Lung (tissue), 12 donors: ENCODE data around the gene CD248. TPM values are rescaled to one million over a fixed set of nuclear protein-coding genes. Genes with fewer than 3 reads are reported as not detected.
"Not testable (repeated sequence)": the region's sequence is repeated elsewhere in the genome, so short reads cannot be mapped to it uniquely, and the experiment has no call there.

Source experiments
- ATAC-seq: fragments of 200-7000 bp; cut with Tn5 transposase; one replicate; pipeline ENCODE4 v1.9.1; 2020; ENCODE audit warnings: moderate number of reproducible peaks; ENCODE audit not compliant: insufficient read depth, low FRiP score
- DNase-seq, 3 donors: peaks; one replicate each; pipeline ENCODE4 v3.0.0-alpha.2; 2013 to 2017
- H3K27ac ChIP-seq, 2 donors: one replicate each; pipeline ENCODE4 v1.5.1; 2013; ENCODE audit warnings: mild to moderate bottlenecking in 2 of 2, moderate library complexity in 2 of 2, control low read depth in 1 of 2, inconsistent platforms in 1 of 2, low read depth in 1 of 2, low read length in 1 of 2
- H3K27me3 ChIP-seq, 3 donors: one replicate each; pipeline ENCODE4 v1.5.1; 2013; ENCODE audit warnings: low read length in 2 of 3; ENCODE audit not compliant: control insufficient read depth in 3 of 3, insufficient read depth in 3 of 3
- H3K36me3 ChIP-seq, 4 donors: one replicate each; pipeline ENCODE4 v1.5.1; 2013; ENCODE audit warnings: low read length in 4 of 4, mild to moderate bottlenecking in 1 of 4, moderate library complexity in 1 of 4; ENCODE audit not compliant: control insufficient read depth in 4 of 4, insufficient read depth in 4 of 4
- H3K4me1 ChIP-seq, 5 donors: one replicate each; pipeline ENCODE4 v1.5.1; 2013; ENCODE audit warnings: low read length in 5 of 5, mild to moderate bottlenecking in 2 of 5, moderate library complexity in 1 of 5; ENCODE audit not compliant: control insufficient read depth in 5 of 5, insufficient read depth in 5 of 5
- H3K4me3 ChIP-seq: one replicate; pipeline ENCODE4 v1.5.1; 2013; ENCODE audit warnings: mild to moderate bottlenecking, control low read depth, moderate library complexity
- H3K9ac ChIP-seq, 2 donors: one replicate each; pipeline ENCODE4 v1.5.1; 2013; ENCODE audit warnings: low read length in 2 of 2, control low read depth in 1 of 2; ENCODE audit not compliant: insufficient read depth in 1 of 2
- H3K9me3 ChIP-seq, 4 donors: one replicate each; pipeline ENCODE4 v1.5.1; 2013; ENCODE audit warnings: low read length in 3 of 4, mild to moderate bottlenecking in 1 of 4, moderate library complexity in 1 of 4; ENCODE audit not compliant: control insufficient read depth in 4 of 4, insufficient read depth in 3 of 4
- WGBS, 2 donors: extraction: QIAGEN DNeasy Blood & Tissue Kit; methylation state at CpG; one replicate each; pipeline ENCODE4 v1.1.7; 2013; 5-methylcytosine and 5-hydroxymethylcytosine counted together
- polyA plus RNA-seq, 2 donors: library from polyadenylated mRNA; stranded (reverse); fragments of 200-250 nt; gene quantifications; one replicate each; pipeline ENCODE4 v1.2.1, GENCODE V29; 2013
- total RNA-seq, 2 donors: library from RNA; depleted of rRNA in 1 of 2; stranded (reverse); fragments of >200 nt in 1 of 2; gene quantifications; one replicate each; pipeline ENCODE4 v1.2.1, GENCODE V29; 2014 to 2021
- TF ChIP-seq, protein P1 (sequence below): IDR thresholded peaks from 2 replicates; pipeline ENCODE4 v1.5.1; 2012; ENCODE audit warnings: mild to moderate bottlenecking; ENCODE audit errors: control extremely low read depth, extremely low read depth
- donor health status: control.
- donor health status: control.
- donor health status: Bipolar disorder and iron deficiency.
- donor health status: healthy.
- donor health status: DM: yes; HTN: yes; CAD: no.

Gene CD248
- total and polyA plus RNA-seq, 4 donors: 9.2 to 53.5 (median 23.0) TPM

DNA sequence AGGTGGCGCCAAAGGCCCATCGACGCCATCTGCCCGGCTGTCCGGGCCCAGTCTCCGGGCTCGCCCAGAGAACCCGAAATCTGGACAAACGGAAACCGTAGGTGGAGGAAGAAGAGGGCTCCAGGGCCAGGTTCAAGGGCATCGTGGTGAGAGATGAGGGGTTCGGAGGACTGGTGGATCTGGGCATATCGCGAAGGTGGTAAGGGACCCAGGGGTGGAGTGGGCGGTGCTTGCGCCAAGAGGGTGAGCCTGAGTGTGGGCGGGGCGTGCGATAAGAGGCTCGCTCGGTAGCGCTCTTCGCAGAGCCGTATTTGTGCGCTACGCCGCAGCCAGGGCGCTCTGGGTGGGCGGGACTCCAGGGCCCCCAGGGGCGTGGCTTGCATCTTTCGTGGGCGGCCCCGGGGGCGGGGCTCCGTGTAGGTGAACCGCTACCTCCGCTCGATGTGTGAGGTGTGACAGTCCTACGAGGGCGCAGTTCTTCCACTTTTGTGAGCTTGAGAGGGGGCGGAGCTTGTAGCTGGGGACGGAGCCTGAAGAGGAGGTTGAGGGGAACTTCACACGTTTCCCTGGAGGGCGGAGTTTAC, 4.8 kb downstream of the CD248 start:
- ATAC-seq (peak; percentile 79), DNase-seq (peak; percentile 94 to 95 (median 94))
- peak overlapping the region; percentile 29 for H3K4me3 ChIP-seq
- peaks cover 0 to 3% (median 0%) of the 10 kb centered on the region in 3 donors for H3K27me3 ChIP-seq
- H3K9ac ChIP-seq: peak overlapping the region in 1 of 2 donors; percentile 82
- TF ChIP-seq, protein P1, sequence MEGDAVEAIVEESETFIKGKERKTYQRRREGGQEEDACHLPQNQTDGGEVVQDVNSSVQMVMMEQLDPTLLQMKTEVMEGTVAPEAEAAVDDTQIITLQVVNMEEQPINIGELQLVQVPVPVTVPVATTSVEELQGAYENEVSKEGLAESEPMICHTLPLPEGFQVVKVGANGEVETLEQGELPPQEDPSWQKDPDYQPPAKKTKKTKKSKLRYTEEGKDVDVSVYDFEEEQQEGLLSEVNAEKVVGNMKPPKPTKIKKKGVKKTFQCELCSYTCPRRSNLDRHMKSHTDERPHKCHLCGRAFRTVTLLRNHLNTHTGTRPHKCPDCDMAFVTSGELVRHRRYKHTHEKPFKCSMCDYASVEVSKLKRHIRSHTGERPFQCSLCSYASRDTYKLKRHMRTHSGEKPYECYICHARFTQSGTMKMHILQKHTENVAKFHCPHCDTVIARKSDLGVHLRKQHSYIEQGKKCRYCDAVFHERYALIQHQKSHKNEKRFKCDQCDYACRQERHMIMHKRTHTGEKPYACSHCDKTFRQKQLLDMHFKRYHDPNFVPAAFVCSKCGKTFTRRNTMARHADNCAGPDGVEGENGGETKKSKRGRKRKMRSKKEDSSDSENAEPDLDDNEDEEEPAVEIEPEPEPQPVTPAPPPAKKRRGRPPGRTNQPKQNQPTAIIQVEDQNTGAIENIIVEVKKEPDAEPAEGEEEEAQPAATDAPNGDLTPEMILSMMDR: peak; percentile 97
- no peaks in the 10 kb centered on the region for H3K9me3 ChIP-seq
- peaks cover 0 to 23% (median 0%) of the 10 kb centered on the region in 5 donors for H3K4me1 ChIP-seq
- peak overlapping the region; percentile 84 to 89 for H3K27ac ChIP-seq
- H3K36me3 ChIP-seq: peaks cover 0 to 3% (median 0%) of the 10 kb centered on the region in 4 donors
- WGBS, 2 donors: 1% methylated on average over 43 to 44 of the region's 44 CpGs

DNA sequence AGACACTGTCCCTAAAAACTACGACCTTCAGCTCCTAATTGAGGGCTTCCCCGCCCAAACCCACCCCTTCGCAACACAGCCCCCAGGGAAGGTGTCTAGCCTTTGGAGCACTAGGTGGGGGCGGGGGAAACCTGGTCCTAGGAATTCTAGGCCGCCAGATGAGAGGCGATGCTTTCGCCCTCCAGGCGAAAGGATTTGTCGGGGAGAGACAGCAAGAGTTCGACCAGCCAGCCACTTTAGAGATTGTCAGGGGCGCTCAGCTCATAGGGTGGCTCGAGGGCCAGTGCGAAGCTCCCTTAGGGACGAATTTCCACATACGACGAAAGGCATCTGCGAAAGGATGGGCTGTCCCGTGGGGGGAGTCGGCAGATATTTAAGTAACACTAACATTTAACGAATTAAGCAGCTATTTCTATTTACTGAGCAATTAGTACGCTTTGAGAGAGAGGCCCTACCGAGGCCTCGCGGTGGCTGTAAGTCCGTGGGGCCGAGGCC, 5.3 kb downstream of the CD248 start:
- no peak for DNase-seq

DNA sequence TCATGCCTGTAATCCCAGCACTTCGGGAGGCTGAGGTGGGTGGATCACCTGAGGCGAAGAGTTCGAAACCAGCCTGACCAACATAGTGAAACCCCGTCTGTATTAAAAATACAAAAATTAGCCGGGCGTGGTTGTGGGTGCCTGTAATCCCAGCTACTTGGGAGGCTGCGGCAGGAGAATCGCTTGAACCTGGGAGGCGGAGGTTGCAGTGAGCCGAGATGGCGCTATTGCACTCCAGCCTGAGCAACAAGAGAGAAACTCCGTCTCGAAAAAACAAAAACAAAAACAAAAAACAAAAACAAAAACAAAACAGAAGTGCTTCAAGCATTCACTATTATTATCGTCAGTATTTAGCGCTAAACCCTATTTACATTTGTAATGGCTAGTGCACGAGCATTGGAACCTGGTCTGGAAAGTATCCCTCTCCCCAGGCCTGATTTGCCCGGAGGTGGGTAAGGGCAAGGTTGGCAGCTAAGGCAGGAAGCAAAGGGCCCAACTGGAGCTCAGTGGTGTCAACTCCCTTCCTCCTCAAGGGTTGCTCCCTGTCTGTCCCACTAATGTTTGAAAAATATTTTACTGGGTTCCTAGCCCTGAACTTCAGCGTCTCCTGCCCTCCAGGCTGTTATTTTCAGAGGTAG, 5.9 kb downstream of the CD248 start:
- not testable (repeated sequence) for H3K36me3 ChIP-seq, H3K27me3 ChIP-seq, H3K9me3 ChIP-seq, H3K4me3 ChIP-seq, ATAC-seq, H3K9ac ChIP-seq, H3K27ac ChIP-seq, DNase-seq
- WGBS, 2 donors: 87 to 88% methylated on average over 18 of the region's 18 CpGs
- H3K4me1 ChIP-seq: peaks cover 0 to 23% (median 0%) of the 10 kb centered on the region in 5 donors

More for the DNA sequence above, 5.3 kb downstream of the CD248 start:
- Histone ChIP-seq H3K4me3 (no peak overlapping the region), H3K27ac (peak overlapping the region in 1 of 2 donors; percentile 89), H3K9me3 (no peaks in the 10 kb centered on the region), H3K4me1 (peaks cover 0 to 23% (median 0%) of the 10 kb centered on the region in 5 donors), H3K9ac (peak overlapping the region in 1 of 2 donors; percentile 82), H3K36me3 (peaks cover 0 to 3% (median 0%) of the 10 kb centered on the region in 4 donors), H3K27me3 (peaks cover 0 to 3% (median 0%) of the 10 kb centered on the region in 3 donors)
- ATAC-seq: no peak
- TF ChIP-seq, protein P1: no peak
- 26 to 27% methylated on average over 26 of the region's 26 CpGs for WGBS, 2 donors

DNA sequence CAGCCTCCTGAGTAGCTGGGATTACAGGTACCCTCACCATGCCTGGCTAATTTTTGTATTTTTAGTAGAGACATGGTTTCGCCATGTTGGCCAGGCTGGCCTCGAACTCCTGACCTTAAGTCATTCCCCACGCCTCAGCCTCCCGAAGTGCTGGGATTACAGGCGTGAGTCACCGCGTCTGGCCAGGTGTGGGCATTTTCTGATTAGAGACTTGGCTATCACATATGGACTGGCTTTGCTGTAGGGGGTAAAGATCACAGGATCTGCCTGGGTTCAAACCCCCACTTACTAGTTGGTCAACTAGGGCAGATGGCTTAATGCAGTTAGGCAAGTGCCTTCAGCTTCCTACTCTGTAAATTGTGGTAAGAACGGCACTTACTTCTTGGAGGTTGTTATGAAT, 6.5 kb downstream of the CD248 start:
- 87 to 89% methylated on average over 8 of the region's 8 CpGs for WGBS, 2 donors
- TF ChIP-seq, protein P1: no peak
- H3K4me3 ChIP-seq: no peak overlapping the region
- DNase-seq (no peak), ATAC-seq (no peak)
- no peaks in the 10 kb centered on the region for H3K9me3 ChIP-seq
- no peak overlapping the region for H3K27ac ChIP-seq
- no peak overlapping the region for H3K9ac ChIP-seq
- no peaks in the 10 kb centered on the region for H3K36me3 ChIP-seq
- H3K27me3 ChIP-seq: peaks cover 0 to 3% (median 0%) of the 10 kb centered on the region in 3 donors
- peaks cover 0 to 20% (median 0%) of the 10 kb centered on the region in 5 donors for H3K4me1 ChIP-seq
